22Rv1 (cell line): Measurements from ENCODE around the gene FOXG1.

Experiments
- CTCF ChIP-seq: fragments of 450-650 bp; IDR thresholded peaks from 2 replicates; pipeline ENCODE4 v1.5.1; 2017; ENCODE audit warnings: mild to moderate bottlenecking
- ZFX ChIP-seq: fragments of 450-650 bp; IDR thresholded peaks from 2 replicates; pipeline ENCODE4 v1.6.1; 2017; ENCODE audit warnings: antibody characterized with exemption, borderline replicate concordance

GRCh38 chr14:28758885-28759652 is 7.5 kb upstream of the FOXG1 start:
- TF ChIP-seq CTCF = no peak
- TF ChIP-seq ZFX = no peak
